ENCODE data around the gene ZNF541.

Gene ZNF541

GRCh38 chr19:47614021-47614295 lies 41.0 kb upstream of the ZNF541 start:
- in situ Hi-C loops (cut with HindIII; ENCODE audit: low sequenced_read_pairs) = loop anchor here (5.0 kb wide), 3 partner anchors 43 to 122 kb away; no protein-coding TSS in a partner anchor
- H3K4me3 ChIP-seq (ENCODE audit: low read depth, low read length) = no peak overlapping the region
- TF ChIP-seq CTCF (IDR thresholded peaks at IDR 0.05; ENCODE audit: low read depth, low read length, missing control alignments) = no peak
- DNase-seq (ENCODE audit: low read depth) = no peak

- no peak for TF ChIP-seq CTCF (IDR thresholded peaks at IDR 0.05; ENCODE audit: low read depth, low read length, missing control alignments)
- peak; percentile 60 for DNase-seq (ENCODE audit: low read depth)
- in situ Hi-C loops (cut with HindIII; ENCODE audit: low sequenced_read_pairs) = loop anchor here (5.0 kb wide), 3 partner anchors 44 to 121 kb away; no protein-coding TSS in a partner anchor
- no peak overlapping the region for H3K4me3 ChIP-seq (ENCODE audit: low read depth, low read length)
Observed at GRCh38 chr19:47613165-47614020, 40.4 kb upstream of the ZNF541 start.

GRCh38 chr19:47610902-47611301 lies 38.0 kb upstream of the ZNF541 start:
- peak overlapping the region; percentile 97 for H3K4me3 ChIP-seq (ENCODE audit: low read depth, low read length)
- no peak for DNase-seq (ENCODE audit: low read depth)
- TF ChIP-seq CTCF (IDR thresholded peaks at IDR 0.05; ENCODE audit: low read depth, low read length, missing control alignments) = no peak
- in situ Hi-C loops (cut with HindIII; ENCODE audit: low sequenced_read_pairs) = loop anchor here (5.0 kb wide), 3 partner anchors 46 to 119 kb away; no protein-coding TSS in a partner anchor

- H3K4me3 ChIP-seq (ENCODE audit: low read depth, low read length) = peak overlapping the region; percentile 97
- in situ Hi-C loops (cut with HindIII; ENCODE audit: low sequenced_read_pairs) = loop anchor here (5.0 kb wide), 3 partner anchors 47 to 118 kb away; no protein-coding TSS in a partner anchor
- no peak for DNase-seq (ENCODE audit: low read depth)
- TF ChIP-seq CTCF (IDR thresholded peaks at IDR 0.05; ENCODE audit: low read depth, low read length, missing control alignments) = no peak
Observed at GRCh38 chr19:47609906-47610894, 37.3 kb upstream of the ZNF541 start.

- in situ Hi-C loops (cut with HindIII; ENCODE audit: low sequenced_read_pairs) = no loop called here
- TF ChIP-seq CTCF (IDR thresholded peaks at IDR 0.05; ENCODE audit: low read depth, low read length, missing control alignments) = no peak
- peak; percentile 55 for DNase-seq (ENCODE audit: low read depth)
- H3K4me3 ChIP-seq (ENCODE audit: low read depth, low read length) = peak within 1 kb of the TSS; percentile 97
Observed at GRCh38 chr19:47608969-47609905, 36.3 kb upstream of the ZNF541 start, which contains the start of gene BICRA. TSS of gene BICRA (plus strand) at chr19:47609134. CDS start at chr19:47673575, 64,441 bp downstream.
